Prostate gland (tissue), 2 donors: ENCODE data around the gene AUTS2. TPM values are rescaled to one million over a fixed set of nuclear protein-coding genes. Genes with fewer than 3 reads are reported as not detected.

Experiments
- DNase-seq: peaks from one replicate; pipeline ENCODE4 v3.0.0-alpha.2; 2019; ENCODE audit warnings: low spot score
- H3K27ac ChIP-seq, 2 donors: fragments of 200-600 bp; sonication (generic); 2 replicates each; pipeline ENCODE4 v1.5.1; 2017 to 2019
- H3K27me3 ChIP-seq: fragments of 200-600 bp; sonication (generic); replicated peaks from 2 replicates; pipeline ENCODE4 v1.5.1; 2019; ENCODE audit not compliant: insufficient read depth
- H3K36me3 ChIP-seq, 2 donors: fragments of 200-600 bp; sonication (generic); 1 replicate in 1 of 2; 2 replicates in 1 of 2; pipeline versions ENCODE4 v1.5.1 to v1.8.1; 2017 to 2019
- H3K4me1 ChIP-seq: fragments of 200-600 bp; sonication (generic); replicated peaks from 2 replicates; pipeline ENCODE4 v1.5.1; 2019
- H3K4me3 ChIP-seq, 2 donors: fragments of 200-600 bp; sonication (generic); 2 replicates each; pipeline ENCODE4 v1.5.1; 2017 to 2019
- H3K9me3 ChIP-seq: fragments of 200-600 bp; sonication (generic); 2 replicates; pipeline ENCODE4 v1.5.1; 2017
- CTCF ChIP-seq, 4 experiments: fragments of 200-600 bp in 2 of 4; fragments of 450-650 bp in 2 of 4; sonication (generic) in 2 of 4; IDR thresholded peaks; 1 replicate in 3 of 4; 2 replicates in 1 of 4; pipeline ENCODE4 v1.5.1; 2016 to 2019; ENCODE audit warnings: antibody characterized with exemption in 4 of 4, mild to moderate bottlenecking in 2 of 4, moderate library complexity in 2 of 4
- POLR2A ChIP-seq: fragments of 450-650 bp; IDR thresholded peaks from one replicate; pipeline ENCODE4 v1.6.1; 2016; ENCODE audit warnings: antibody characterized with exemption, mild to moderate bottlenecking
- POLR2AphosphoS5 ChIP-seq: sonication (generic); formaldehyde crosslinking; IDR thresholded peaks from one replicate; pipeline ENCODE4 v1.6.1; 2017; ENCODE audit warnings: antibody characterized with exemption
- WGBS: methylation state at CpG from one replicate; pipeline ENCODE4 v1.1.5; 2018; 5-methylcytosine and 5-hydroxymethylcytosine counted together
- intact Hi-C: fragments of 100-400 bp; cut with DNase I; formaldehyde crosslinking; loops from one replicate; pipeline ENCODE4 v1.14.2; 2022
- total RNA-seq, 2 donors: library from RNA; depleted of rRNA; stranded (reverse); fragments of >200 nt; gene quantifications; one replicate each; pipeline ENCODE4 v1.1.0, GENCODE V29; 2016

Gene AUTS2
- total RNA-seq, 2 donors from 2014 or later = 25.0 to 55.2 TPM

DNA sequence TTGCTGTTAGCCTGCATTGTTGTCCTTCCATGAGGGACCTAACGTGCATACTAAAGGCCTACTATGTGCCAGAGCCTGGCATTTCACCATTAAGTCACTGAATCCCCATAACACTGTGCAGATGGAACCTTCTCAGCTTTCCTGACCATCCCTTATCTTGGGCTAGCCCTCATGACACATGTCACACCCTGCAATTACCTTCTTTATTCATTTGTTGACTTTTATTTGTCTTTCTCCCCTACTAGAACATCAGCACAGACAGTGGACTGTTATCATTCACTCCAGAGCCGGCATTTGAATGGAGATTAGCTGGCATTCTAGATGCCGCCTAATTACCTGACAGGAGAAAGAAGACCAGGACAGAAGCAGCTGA is 1062.5 kb downstream of the AUTS2 start:
- intact Hi-C loops = no loop called here
- Histone ChIP-seq H3K27ac (no peak overlapping the region), H3K27me3 (no peaks in the 10 kb centered on the region), H3K9me3 (no peaks in the 10 kb centered on the region), H3K4me1 (no peaks in the 10 kb centered on the region), H3K36me3 (no peaks in the 10 kb centered on the region), H3K4me3 (no peak overlapping the region)
- no peak for TF ChIP-seq POLR2A
- TF ChIP-seq CTCF (IDR thresholded peaks at IDR 0.05) = no peak
- TF ChIP-seq POLR2AphosphoS5 = no peak
- DNase-seq = no peak
- WGBS = 95% methylated on average over 3 of the region's 3 CpGs

DNA sequence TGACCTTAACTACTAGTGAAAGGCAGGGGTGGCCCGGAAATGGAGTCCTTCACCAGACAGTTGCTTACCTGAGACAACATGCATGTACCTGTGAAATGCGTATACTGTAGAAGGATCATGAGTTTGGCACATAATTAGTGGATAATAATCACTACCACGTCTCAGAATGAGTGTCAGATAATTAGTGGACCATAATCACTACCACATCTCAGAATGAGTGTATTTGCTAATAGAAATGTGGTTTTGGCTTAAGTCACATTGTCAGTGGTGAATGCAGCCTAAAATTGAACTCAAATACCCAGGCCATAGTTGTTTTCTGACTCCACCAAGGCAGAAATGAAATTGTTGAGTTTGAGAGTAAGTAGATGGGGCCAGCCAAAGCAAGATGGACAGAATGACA is 1065.4 kb downstream of the AUTS2 start:
- Histone ChIP-seq H3K4me1 (no peaks in the 10 kb centered on the region), H3K36me3 (no peaks in the 10 kb centered on the region), H3K27ac (no peak overlapping the region), H3K4me3 (no peak overlapping the region), H3K27me3 (no peaks in the 10 kb centered on the region), H3K9me3 (no peaks in the 10 kb centered on the region)
- no peak for DNase-seq
- WGBS = 58% methylated on average over 3 of the region's 3 CpGs
- intact Hi-C loops = no loop called here
- TF ChIP-seq POLR2AphosphoS5 (no peak), CTCF (IDR thresholded peaks at IDR 0.05) (no peak), POLR2A (no peak)

DNA sequence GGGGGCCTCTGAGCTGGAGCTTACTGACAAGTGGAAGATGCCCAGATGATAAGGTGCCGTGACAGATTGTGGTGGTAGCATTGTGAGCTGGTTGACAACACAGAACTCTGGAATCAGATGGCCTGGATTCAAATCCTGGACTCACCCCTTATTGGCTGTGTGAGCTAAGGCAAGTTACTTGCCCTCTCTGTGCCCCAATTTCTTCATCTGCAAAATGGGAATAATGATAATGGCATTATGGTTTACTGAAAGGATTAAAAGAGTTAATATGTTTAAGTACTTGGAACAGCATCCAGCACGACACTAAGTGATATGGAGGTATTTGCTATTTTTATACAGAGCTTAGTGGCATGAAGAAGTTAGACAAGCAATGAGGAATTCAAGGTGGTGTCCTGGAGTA is 1067.7 kb downstream of the AUTS2 start:
- H3K4me3 ChIP-seq = no peak overlapping the region
- intact Hi-C loops = no loop called here

DNA sequence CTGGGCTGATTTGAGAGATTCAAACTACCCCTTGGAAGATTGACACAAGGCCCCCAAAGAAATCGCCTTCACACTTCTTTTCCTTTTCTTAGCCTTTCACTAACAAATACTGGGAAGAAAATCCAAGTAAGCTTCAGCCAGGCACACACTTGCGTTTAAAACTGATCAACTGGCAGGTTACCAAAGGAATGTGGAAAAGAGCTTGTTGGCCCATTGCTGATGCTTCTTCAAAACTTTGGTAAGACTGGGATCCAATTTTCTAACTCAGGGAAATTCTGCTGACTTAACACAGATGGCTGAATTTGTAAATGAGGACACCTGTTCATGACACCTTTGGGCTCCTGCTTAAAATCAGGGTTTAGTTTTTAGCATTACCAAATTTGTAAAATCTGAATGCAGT is 1069.1 kb downstream of the AUTS2 start:
- Histone ChIP-seq H3K27ac (no peak overlapping the region), H3K9me3 (no peaks in the 10 kb centered on the region), H3K36me3 (no peaks in the 10 kb centered on the region), H3K4me1 (no peaks in the 10 kb centered on the region), H3K4me3 (no peak overlapping the region), H3K27me3 (no peaks in the 10 kb centered on the region)
- intact Hi-C loops = no loop called here
- 81% methylated on average over 2 of the region's 2 CpGs for WGBS
- TF ChIP-seq CTCF (IDR thresholded peaks at IDR 0.05) = no peak
- TF ChIP-seq POLR2AphosphoS5 = no peak
- no peak for TF ChIP-seq POLR2A
- no peak for DNase-seq

More for the DNA sequence above, 1067.7 kb downstream of the AUTS2 start:
- H3K27ac ChIP-seq = no peak overlapping the region
- TF ChIP-seq CTCF (IDR thresholded peaks at IDR 0.05) (no peak), POLR2A (no peak), POLR2AphosphoS5 (no peak)
- no peaks in the 10 kb centered on the region for H3K27me3 ChIP-seq
- no peak for DNase-seq
- no peaks in the 10 kb centered on the region for H3K36me3 ChIP-seq
- H3K9me3 ChIP-seq = no peaks in the 10 kb centered on the region
- H3K4me1 ChIP-seq = no peaks in the 10 kb centered on the region
- WGBS = 99% methylated on average over 2 of the region's 2 CpGs

GRCh38 chr7:70668606-70669358 is 1070.5 kb downstream of the AUTS2 start:
- Histone ChIP-seq H3K4me1 (no peaks in the 10 kb centered on the region), H3K4me3 (no peak overlapping the region), H3K9me3 (no peaks in the 10 kb centered on the region), H3K27ac (peak overlapping the region in 1 of 2 donors; percentile 10), H3K27me3 (no peaks in the 10 kb centered on the region), H3K36me3 (no peaks in the 10 kb centered on the region)
- WGBS = 53% methylated on average over 16 of the region's 16 CpGs
- no peak for TF ChIP-seq POLR2AphosphoS5
- TF ChIP-seq CTCF (IDR thresholded peaks at IDR 0.05) = no peak
- no peak for TF ChIP-seq POLR2A
- DNase-seq = peak; percentile 42
- intact Hi-C loops = no loop called here
